Activated CD8-positive, alpha-beta memory T cell treated with anti-CD3 and anti-CD28 coated beads, Interleukin-2, amount 50 U/mL, for 48 hours (primary cell): ENCODE data around the gene CHMP6.

Experiments
- DNase-seq: peaks from one replicate; pipeline ENCODE4 v3.0.0-alpha.2; 2020

Gene CHMP6

GRCh38 chr17:80996422-80997305, 5.0 kb downstream of the CHMP6 start:
- DNase-seq, result no peak

GRCh38 chr17:80997424-80998117, 5.9 kb downstream of the CHMP6 start:
- DNase-seq, result no peak

- DNase-seq, result no peak
These were observed 6.6 kb downstream of the CHMP6 start for GRCh38 chr17:80998118-80998747.

- DNase-seq, result no peak
These were observed 7.3 kb downstream of the CHMP6 start for GRCh38 chr17:80998748-80999535.

- DNase-seq, result no peak
These were observed 8.1 kb downstream of the CHMP6 start for GRCh38 chr17:80999536-81000333.

- no peak for DNase-seq
These were observed 8.6 kb downstream of the CHMP6 start for GRCh38 chr17:81000334-81000630.

- DNase-seq, result no peak
These were observed 9.2 kb downstream of the CHMP6 start for GRCh38 chr17:81000631-81001357.

GRCh38 chr17:81002013-81002384, 10.4 kb downstream of the CHMP6 start:
- no peak for DNase-seq

GRCh38 chr17:81002409-81003361, 11.0 kb downstream of the CHMP6 start:
- no peak for DNase-seq

GRCh38 chr17:81003711-81004475, 12.3 kb downstream of the CHMP6 start:
- DNase-seq, result no peak

GRCh38 chr17:81006891-81007290, 15.2 kb downstream of the CHMP6 start:
- DNase-seq, result no peak

GRCh38 chr17:81008140-81008539, 16.5 kb downstream of the CHMP6 start:
- DNase-seq, result no peak

- DNase-seq, result no peak
These were observed 17.5 kb downstream of the CHMP6 start for GRCh38 chr17:81009136-81009535.

- DNase-seq, result no peak
These were observed 19.3 kb downstream of the CHMP6 start for GRCh38 chr17:81010935-81011334.

GRCh38 chr17:81011951-81012350, 20.3 kb downstream of the CHMP6 start:
- DNase-seq, result no peak

GRCh38 chr17:81012574-81013447, 21.2 kb downstream of the CHMP6 start:
- DNase-seq, result no peak

- DNase-seq, result no peak
These were observed 22.0 kb downstream of the CHMP6 start for GRCh38 chr17:81013642-81014041.

GRCh38 chr17:81015136-81015535, 23.5 kb downstream of the CHMP6 start:
- no peak for DNase-seq

GRCh38 chr17:81016575-81016974, 24.9 kb downstream of the CHMP6 start:
- no peak for DNase-seq
